Measurements from ENCODE around the gene NT5C2.
A peak's percentile ranks its signal among the peaks of the same experiment; 100 is the strongest.

The NT5C2 gene

DNA sequence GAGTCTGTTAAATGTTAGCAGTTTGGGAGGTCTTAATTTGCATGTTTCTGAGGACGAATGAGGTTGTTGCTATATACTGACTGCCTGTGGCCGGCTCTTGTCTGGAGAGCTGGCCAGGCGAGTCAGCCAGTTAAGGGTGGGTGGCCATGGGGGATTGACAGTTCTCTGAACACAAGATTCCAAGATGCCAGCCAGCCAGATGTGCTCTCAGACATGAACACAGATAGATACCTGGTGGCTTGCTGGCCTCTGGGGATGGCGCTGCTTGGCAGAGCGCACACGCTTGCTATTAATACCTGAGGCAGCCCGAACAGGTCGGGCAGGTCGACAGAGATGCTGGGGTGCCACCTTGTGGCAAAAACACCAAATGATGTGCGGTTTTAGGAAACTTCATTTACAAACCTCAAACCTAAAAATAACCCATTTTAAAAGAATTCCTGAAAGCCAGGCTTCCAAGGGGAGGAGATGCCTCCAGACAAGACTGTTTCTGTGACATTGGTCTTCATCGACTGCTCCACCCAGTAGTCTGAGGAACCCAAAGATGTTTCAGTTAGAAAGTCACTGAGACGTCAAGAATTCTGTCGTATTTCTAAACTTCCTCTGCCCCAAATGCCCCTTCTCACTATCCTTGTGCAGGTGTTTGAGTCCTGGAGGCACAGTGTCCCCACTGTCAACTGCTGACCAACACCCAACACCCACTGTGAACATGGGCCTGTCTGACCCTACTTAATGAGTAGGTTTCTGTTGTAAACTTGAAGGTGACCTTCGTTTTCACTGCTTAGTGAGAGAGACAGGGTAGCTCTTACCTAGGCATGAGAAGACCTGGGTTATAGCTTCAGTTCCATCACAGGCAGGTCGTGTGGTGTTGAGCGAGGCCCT is 123.4 kb downstream of the NT5C2 start:
- TF ChIP-seq, protein P1, sequence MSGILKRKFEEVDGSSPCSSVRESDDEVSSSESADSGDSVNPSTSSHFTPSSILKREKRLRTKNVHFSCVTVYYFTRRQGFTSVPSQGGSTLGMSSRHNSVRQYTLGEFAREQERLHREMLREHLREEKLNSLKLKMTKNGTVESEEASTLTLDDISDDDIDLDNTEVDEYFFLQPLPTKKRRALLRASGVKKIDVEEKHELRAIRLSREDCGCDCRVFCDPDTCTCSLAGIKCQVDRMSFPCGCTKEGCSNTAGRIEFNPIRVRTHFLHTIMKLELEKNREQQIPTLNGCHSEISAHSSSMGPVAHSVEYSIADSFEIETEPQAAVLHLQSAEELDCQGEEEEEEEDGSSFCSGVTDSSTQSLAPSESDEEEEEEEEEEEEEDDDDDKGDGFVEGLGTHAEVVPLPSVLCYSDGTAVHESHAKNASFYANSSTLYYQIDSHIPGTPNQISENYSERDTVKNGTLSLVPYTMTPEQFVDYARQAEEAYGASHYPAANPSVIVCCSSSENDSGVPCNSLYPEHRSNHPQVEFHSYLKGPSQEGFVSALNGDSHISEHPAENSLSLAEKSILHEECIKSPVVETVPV (CRISPR knock-in tag; IDR thresholded peaks at IDR 0.05): no peak
- TF ChIP-seq CSDC2 (CRISPR knock-in tag; IDR thresholded peaks at IDR 0.05): no peak
- no peak for TF ChIP-seq ZFP3 (CRISPR knock-in tag; IDR thresholded peaks at IDR 0.05)
- TF ChIP-seq BACH2 (CRISPR knock-in tag; IDR thresholded peaks at IDR 0.05; ENCODE audit: borderline replicate concordance): no peak
- TF ChIP-seq, protein P2, sequence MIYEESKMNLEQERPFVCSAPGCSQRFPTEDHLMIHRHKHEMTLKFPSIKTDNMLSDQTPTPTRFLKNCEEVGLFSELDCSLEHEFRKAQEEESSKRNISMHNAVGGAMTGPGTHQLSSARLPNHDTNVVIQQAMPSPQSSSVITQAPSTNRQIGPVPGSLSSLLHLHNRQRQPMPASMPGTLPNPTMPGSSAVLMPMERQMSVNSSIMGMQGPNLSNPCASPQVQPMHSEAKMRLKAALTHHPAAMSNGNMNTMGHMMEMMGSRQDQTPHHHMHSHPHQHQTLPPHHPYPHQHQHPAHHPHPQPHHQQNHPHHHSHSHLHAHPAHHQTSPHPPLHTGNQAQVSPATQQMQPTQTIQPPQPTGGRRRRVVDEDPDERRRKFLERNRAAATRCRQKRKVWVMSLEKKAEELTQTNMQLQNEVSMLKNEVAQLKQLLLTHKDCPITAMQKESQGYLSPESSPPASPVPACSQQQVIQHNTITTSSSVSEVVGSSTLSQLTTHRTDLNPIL (CRISPR knock-in tag; IDR thresholded peaks at IDR 0.05; ENCODE audit: low read depth): no peak
- no peak for TF ChIP-seq ZNF8 (CRISPR knock-in tag; IDR thresholded peaks at IDR 0.05)
- TF ChIP-seq ISL1 (CRISPR knock-in tag; IDR thresholded peaks at IDR 0.05): no peak
- TF ChIP-seq TCF4 (CRISPR knock-in tag; IDR thresholded peaks at IDR 0.05; ENCODE audit: borderline replicate concordance): no peak
- TF ChIP-seq, protein P3, sequence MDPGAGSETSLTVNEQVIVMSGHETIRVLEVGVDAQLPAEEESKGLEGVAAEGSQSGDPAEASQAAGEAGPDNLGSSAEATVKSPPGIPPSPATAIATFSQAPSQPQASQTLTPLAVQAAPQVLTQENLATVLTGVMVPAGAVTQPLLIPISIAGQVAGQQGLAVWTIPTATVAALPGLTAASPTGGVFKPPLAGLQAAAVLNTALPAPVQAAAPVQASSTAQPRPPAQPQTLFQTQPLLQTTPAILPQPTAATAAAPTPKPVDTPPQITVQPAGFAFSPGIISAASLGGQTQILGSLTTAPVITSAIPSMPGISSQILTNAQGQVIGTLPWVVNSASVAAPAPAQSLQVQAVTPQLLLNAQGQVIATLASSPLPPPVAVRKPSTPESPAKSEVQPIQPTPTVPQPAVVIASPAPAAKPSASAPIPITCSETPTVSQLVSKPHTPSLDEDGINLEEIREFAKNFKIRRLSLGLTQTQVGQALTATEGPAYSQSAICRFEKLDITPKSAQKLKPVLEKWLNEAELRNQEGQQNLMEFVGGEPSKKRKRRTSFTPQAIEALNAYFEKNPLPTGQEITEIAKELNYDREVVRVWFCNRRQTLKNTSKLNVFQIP (CRISPR knock-in tag; IDR thresholded peaks at IDR 0.05; ENCODE audit: borderline replicate concordance, low read depth): no peak
- TF ChIP-seq PPARA (CRISPR knock-in tag; IDR thresholded peaks at IDR 0.05; ENCODE audit: borderline replicate concordance): no peak
- peak; percentile 86 for ATAC-seq

DNA sequence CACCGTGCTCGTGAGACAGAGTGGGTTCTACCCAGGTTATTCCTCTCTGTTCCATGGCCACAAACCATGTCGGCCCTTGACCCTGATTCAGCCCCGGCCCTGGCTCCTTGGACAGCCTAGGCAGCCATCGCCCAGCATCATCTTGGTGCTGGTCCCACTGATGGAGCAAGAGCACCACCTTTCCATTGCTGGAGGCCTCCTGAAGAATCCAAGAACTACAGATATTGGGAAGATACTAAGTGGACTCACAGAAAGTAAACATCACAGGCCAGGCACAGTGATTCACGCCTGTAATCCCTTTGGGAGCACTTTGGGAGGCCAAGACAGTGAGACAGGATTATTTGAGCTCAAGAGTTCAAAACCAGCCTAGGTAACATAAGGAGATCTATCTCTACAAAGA is 125.1 kb downstream of the NT5C2 start:
- TF ChIP-seq RARB (CRISPR knock-in tag; IDR thresholded peaks at IDR 0.05) (no peak), OSR1 (CRISPR knock-in tag; IDR thresholded peaks at IDR 0.05) (no peak), CSDC2 (CRISPR knock-in tag; IDR thresholded peaks at IDR 0.05) (no peak), ZFP3 (CRISPR knock-in tag; IDR thresholded peaks at IDR 0.05) (no peak), ZFP30 (CRISPR knock-in tag; IDR thresholded peaks at IDR 0.05) (no peak), ZNF8 (CRISPR knock-in tag; IDR thresholded peaks at IDR 0.05) (no peak), SNAI2 (CRISPR knock-in tag; IDR thresholded peaks at IDR 0.05) (no peak), BACH2 (CRISPR knock-in tag; IDR thresholded peaks at IDR 0.05; ENCODE audit: borderline replicate concordance) (no peak), GLIS3 (CRISPR knock-in tag; IDR thresholded peaks at IDR 0.05) (no peak), PPARA (CRISPR knock-in tag; IDR thresholded peaks at IDR 0.05; ENCODE audit: borderline replicate concordance) (no peak)
- TF ChIP-seq, protein P3 (CRISPR knock-in tag; IDR thresholded peaks at IDR 0.05; ENCODE audit: borderline replicate concordance, low read depth): no peak
- TF ChIP-seq, protein P4, sequence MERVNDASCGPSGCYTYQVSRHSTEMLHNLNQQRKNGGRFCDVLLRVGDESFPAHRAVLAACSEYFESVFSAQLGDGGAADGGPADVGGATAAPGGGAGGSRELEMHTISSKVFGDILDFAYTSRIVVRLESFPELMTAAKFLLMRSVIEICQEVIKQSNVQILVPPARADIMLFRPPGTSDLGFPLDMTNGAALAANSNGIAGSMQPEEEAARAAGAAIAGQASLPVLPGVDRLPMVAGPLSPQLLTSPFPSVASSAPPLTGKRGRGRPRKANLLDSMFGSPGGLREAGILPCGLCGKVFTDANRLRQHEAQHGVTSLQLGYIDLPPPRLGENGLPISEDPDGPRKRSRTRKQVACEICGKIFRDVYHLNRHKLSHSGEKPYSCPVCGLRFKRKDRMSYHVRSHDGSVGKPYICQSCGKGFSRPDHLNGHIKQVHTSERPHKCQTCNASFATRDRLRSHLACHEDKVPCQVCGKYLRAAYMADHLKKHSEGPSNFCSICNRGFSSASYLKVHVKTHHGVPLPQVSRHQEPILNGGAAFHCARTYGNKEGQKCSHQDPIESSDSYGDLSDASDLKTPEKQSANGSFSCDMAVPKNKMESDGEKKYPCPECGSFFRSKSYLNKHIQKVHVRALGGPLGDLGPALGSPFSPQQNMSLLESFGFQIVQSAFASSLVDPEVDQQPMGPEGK (CRISPR knock-in tag; IDR thresholded peaks at IDR 0.05; ENCODE audit: borderline replicate concordance): no peak
- TF ChIP-seq, protein P5, sequence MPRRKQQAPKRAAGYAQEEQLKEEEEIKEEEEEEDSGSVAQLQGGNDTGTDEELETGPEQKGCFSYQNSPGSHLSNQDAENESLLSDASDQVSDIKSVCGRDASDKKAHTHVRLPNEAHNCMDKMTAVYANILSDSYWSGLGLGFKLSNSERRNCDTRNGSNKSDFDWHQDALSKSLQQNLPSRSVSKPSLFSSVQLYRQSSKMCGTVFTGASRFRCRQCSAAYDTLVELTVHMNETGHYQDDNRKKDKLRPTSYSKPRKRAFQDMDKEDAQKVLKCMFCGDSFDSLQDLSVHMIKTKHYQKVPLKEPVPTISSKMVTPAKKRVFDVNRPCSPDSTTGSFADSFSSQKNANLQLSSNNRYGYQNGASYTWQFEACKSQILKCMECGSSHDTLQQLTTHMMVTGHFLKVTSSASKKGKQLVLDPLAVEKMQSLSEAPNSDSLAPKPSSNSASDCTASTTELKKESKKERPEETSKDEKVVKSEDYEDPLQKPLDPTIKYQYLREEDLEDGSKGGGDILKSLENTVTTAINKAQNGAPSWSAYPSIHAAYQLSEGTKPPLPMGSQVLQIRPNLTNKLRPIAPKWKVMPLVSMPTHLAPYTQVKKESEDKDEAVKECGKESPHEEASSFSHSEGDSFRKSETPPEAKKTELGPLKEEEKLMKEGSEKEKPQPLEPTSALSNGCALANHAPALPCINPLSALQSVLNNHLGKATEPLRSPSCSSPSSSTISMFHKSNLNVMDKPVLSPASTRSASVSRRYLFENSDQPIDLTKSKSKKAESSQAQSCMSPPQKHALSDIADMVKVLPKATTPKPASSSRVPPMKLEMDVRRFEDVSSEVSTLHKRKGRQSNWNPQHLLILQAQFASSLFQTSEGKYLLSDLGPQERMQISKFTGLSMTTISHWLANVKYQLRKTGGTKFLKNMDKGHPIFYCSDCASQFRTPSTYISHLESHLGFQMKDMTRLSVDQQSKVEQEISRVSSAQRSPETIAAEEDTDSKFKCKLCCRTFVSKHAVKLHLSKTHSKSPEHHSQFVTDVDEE (CRISPR knock-in tag; IDR thresholded peaks at IDR 0.05): no peak
- TF ChIP-seq, protein P1 (CRISPR knock-in tag; IDR thresholded peaks at IDR 0.05): no peak
- no peak for ATAC-seq
